GM18861 (cell line): Measurements from ENCODE around the gene PIGS.

Experiments
- ATAC-seq: cut with Tn5 transposase; IDR thresholded peaks from one replicate; pipeline ENCODE4 v1.9.1; 2021; ENCODE audit not compliant: unreplicated experiment

The PIGS gene

GRCh38 chr17:28551421-28552175 is 19.7 kb downstream of the PIGS start:
- no peak for ATAC-seq

- no peak for ATAC-seq
Measured at GRCh38 chr17:28550858-28551257, 20.5 kb downstream of the PIGS start.

- ATAC-seq: peak; percentile 42
Measured at GRCh38 chr17:28549236-28550132, 21.8 kb downstream of the PIGS start.

- ATAC-seq: no peak
Measured at GRCh38 chr17:28548417-28549130, 22.8 kb downstream of the PIGS start.

- ATAC-seq: peak; percentile 30
Measured at GRCh38 chr17:28547623-28548416, 23.5 kb downstream of the PIGS start.

- no peak for ATAC-seq
Measured at GRCh38 chr17:28547096-28547622, 24.2 kb downstream of the PIGS start.

GRCh38 chr17:28545787-28546415 is 25.4 kb downstream of the PIGS start:
- ATAC-seq: no peak

- ATAC-seq: no peak
Measured at GRCh38 chr17:28545141-28545503, 26.2 kb downstream of the PIGS start.

GRCh38 chr17:28544402-28545140 is 26.8 kb downstream of the PIGS start:
- ATAC-seq: no peak

- ATAC-seq: no peak
Measured at GRCh38 chr17:28541439-28541838, 29.9 kb downstream of the PIGS start.

GRCh38 chr17:28540231-28540630 is 31.1 kb downstream of the PIGS start:
- no peak for ATAC-seq

- no peak for ATAC-seq
Measured at GRCh38 chr17:28538296-28538895, 32.9 kb downstream of the PIGS start.

- ATAC-seq: no peak
Measured at GRCh38 chr17:28537219-28537610, 34.1 kb downstream of the PIGS start.

GRCh38 chr17:28536532-28537218 is 34.6 kb downstream of the PIGS start:
- no peak for ATAC-seq

GRCh38 chr17:28534740-28535375 is 36.5 kb downstream of the PIGS start:
- no peak for ATAC-seq

- no peak for ATAC-seq
Measured at GRCh38 chr17:28533091-28533807, 38.1 kb downstream of the PIGS start.
